Panc1 (cell line): ENCODE measurements around the gene ZFP1.

Experiments
- SIN3A ChIP-seq: IDR thresholded peaks from 2 replicates; pipeline ENCODE4 v1.6.1; 2012; ENCODE audit warnings: low read depth, mild to moderate bottlenecking, low read length, moderate library complexity, borderline replicate concordance; ENCODE audit not compliant: insufficient read depth
- TF ChIP-seq, protein P1 (sequence below): fragments of 450-650 bp; IDR thresholded peaks from 2 replicates; pipeline ENCODE4 v1.5.1; 2017; ENCODE audit warnings: mild to moderate bottlenecking

DNA sequence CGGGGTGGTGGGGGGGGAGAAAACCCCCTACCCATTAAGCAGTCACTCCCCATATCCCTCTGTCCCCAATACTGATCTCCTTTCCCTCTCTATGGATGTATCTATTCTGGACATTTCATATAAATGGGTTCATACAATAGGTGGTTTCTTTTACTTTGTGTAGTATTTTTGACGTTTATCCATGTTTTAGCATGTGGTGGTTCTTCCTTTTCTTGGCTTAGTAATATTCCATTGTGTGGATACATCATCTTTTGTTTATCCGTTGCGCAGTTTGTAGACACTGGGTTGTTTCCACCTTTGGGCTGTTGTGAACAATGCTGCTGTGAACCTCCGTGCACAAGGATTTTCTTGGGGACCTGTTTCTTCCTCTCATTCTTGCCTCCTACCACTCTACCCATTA, 44.3 kb upstream of the ZFP1 start:
- TF ChIP-seq SIN3A, result no peak
- TF ChIP-seq, protein P1, sequence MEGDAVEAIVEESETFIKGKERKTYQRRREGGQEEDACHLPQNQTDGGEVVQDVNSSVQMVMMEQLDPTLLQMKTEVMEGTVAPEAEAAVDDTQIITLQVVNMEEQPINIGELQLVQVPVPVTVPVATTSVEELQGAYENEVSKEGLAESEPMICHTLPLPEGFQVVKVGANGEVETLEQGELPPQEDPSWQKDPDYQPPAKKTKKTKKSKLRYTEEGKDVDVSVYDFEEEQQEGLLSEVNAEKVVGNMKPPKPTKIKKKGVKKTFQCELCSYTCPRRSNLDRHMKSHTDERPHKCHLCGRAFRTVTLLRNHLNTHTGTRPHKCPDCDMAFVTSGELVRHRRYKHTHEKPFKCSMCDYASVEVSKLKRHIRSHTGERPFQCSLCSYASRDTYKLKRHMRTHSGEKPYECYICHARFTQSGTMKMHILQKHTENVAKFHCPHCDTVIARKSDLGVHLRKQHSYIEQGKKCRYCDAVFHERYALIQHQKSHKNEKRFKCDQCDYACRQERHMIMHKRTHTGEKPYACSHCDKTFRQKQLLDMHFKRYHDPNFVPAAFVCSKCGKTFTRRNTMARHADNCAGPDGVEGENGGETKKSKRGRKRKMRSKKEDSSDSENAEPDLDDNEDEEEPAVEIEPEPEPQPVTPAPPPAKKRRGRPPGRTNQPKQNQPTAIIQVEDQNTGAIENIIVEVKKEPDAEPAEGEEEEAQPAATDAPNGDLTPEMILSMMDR, result no peak
